OCI-LY7 (cell line): ENCODE measurements around the gene NLGN1. TPM values are rescaled to one million over a fixed set of nuclear protein-coding genes. Genes with fewer than 3 reads are reported as not detected.

Source experiments
- BruUV-seq: library from RNA; stranded (reverse); fragments of 400-500 nt; replicated peaks from 2 replicates; lab custom pipeline; 2021; lab: Mats Ljungman, UMichigan
- CTCF ChIA-PET: fragments of 300-600 bp; sonication (Branson Sonifier 250); formaldehyde crosslinking; loops from one replicate; lab custom pipeline; 2022; ENCODE audit warnings: antibody characterized with exemption; ENCODE audit not compliant: unreplicated experiment; lab: Charles Lee
- POLR2A ChIA-PET: fragments of 300-600 bp; sonication (Branson Sonifier 250); formaldehyde crosslinking; loops from one replicate; lab custom pipeline; 2022; ENCODE audit warnings: antibody characterized with exemption; lab: Charles Lee
- DNase-seq: peaks from one replicate; pipeline ENCODE4 v3.0.0-alpha.2; 2015; ENCODE audit warnings: low spot score
- H2AFZ ChIP-seq: fragments of 200-600 bp; sonication (generic), shearing (Covaris generic); 2 replicates; pipeline ENCODE4 v1.6.1; 2014; ENCODE audit warnings: mild to moderate bottlenecking, antibody characterized with exemption, low read length, moderate library complexity
- H3K27ac ChIP-seq: fragments of 200-600 bp; sonication (generic); 2 replicates; pipeline ENCODE4 v1.5.1; 2014; ENCODE audit warnings: mixed run types, low read depth, mild to moderate bottlenecking, moderate library complexity, low read length, inconsistent platforms; ENCODE audit not compliant: poor library complexity, severe bottlenecking
- H3K36me3 ChIP-seq: fragments of 200-600 bp; sonication (generic); 2 replicates; pipeline ENCODE4 v1.6.1; 2014; ENCODE audit warnings: mild to moderate bottlenecking, antibody characterized with exemption, low read length, moderate library complexity, mixed read lengths; ENCODE audit not compliant: insufficient read depth
- H3K4me1 ChIP-seq: fragments of 200-600 bp; sonication (generic); 2 replicates; pipeline ENCODE4 v1.5.1; 2014; ENCODE audit warnings: mild to moderate bottlenecking, low read length; ENCODE audit not compliant: insufficient read depth, poor library complexity, severe bottlenecking
- H3K4me2 ChIP-seq: fragments of 200-600 bp; sonication (generic); 2 replicates; pipeline ENCODE4 v1.6.1; 2014; ENCODE audit warnings: mild to moderate bottlenecking, low read length
- H3K4me3 ChIP-seq: fragments of 200-600 bp; sonication (generic); 2 replicates; pipeline ENCODE4 v1.5.1; 2014; ENCODE audit warnings: mild to moderate bottlenecking, low read depth, low read length; ENCODE audit not compliant: poor library complexity, severe bottlenecking
- H3K79me2 ChIP-seq: fragments of 200-600 bp; sonication (generic); 2 replicates; pipeline ENCODE4 v1.6.1; 2016; ENCODE audit warnings: low read depth, mild to moderate bottlenecking, low read length, moderate library complexity, mixed read lengths; ENCODE audit not compliant: insufficient read depth
- H3K9me2 ChIP-seq: fragments of 200-600 bp; sonication (generic); 2 replicates; pipeline ENCODE4 v1.6.1; 2016; ENCODE audit warnings: mild to moderate bottlenecking, low read length, mixed read lengths; ENCODE audit not compliant: insufficient read depth
- H3K9me3 ChIP-seq: fragments of 200-600 bp; sonication (generic); 2 replicates; pipeline ENCODE4 v1.6.1; 2014; ENCODE audit warnings: mild to moderate bottlenecking, mixed run types, low read length, mixed read lengths
- H4K20me1 ChIP-seq: fragments of 200-600 bp; sonication (generic); 2 replicates; pipeline ENCODE4 v1.6.1; 2014; ENCODE audit warnings: mild to moderate bottlenecking, antibody characterized with exemption, low read length, moderate library complexity, mixed read lengths; ENCODE audit not compliant: insufficient read depth
- EZH2phosphoT487 ChIP-seq: fragments of 200-600 bp; sonication (generic); IDR thresholded peaks from 2 replicates; pipeline ENCODE4 v1.6.1; 2018; ENCODE audit warnings: low read depth, borderline replicate concordance, mild to moderate bottlenecking, mixed run types, antibody characterized with exemption, low read length, moderate library complexity, mixed read lengths
- intact Hi-C: fragments of 100-400 bp; cut with micrococcal nuclease; formaldehyde crosslinking; loops from one replicate; pipeline ENCODE4 v1.10.0; 2022; ENCODE audit not compliant: unreplicated experiment
- total RNA-seq, 2 experiments: library from RNA; depleted of rRNA in 1 of 2; stranded (reverse); fragments of >200 nt in 1 of 2; shearing (Covaris generic) in 1 of 2; gene quantifications; 2 replicates each; pipeline ENCODE4 v1.2.3, GENCODE V29; 2014 to 2022
- TF ChIP-seq, protein P1 (sequence below): fragments of 200-600 bp; sonication (generic); conservative IDR thresholded peaks from 2 replicates; pipeline ENCODE4 v1.5.1; 2014; ENCODE audit warnings: mild to moderate bottlenecking, antibody characterized with exemption, low read length, moderate library complexity, mixed read lengths

Gene NLGN1
- total RNA-seq, 2 experiments from 2014 or later: not detected

DNA sequence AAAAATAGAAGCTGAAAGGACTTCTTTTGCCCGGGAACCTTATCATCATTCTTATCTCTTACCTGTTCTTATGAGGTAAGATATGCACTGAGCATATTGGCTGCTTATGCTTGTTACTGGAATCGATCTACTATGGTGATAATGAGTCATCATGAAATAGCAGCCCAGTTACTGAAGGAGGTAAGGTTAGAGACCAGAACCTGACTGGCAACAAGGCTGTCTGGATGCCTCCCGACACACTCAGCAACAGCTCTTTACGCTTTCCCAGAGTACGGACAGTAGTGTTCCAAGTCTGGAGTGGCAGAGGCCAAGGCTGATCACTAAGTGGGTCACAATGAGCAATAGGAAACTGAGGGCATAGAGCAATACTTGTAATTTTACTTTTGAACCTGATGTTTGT is 314.1 kb downstream of the NLGN1 start:
- Histone ChIP-seq H2AFZ (no peak overlapping the region), H3K4me2 (no peak overlapping the region), H4K20me1 (no peaks in the 10 kb centered on the region), H3K4me1 (no peaks in the 10 kb centered on the region), H3K9me3 (no peaks in the 10 kb centered on the region), H3K27ac (no peak overlapping the region), H3K9me2 (no peaks in the 10 kb centered on the region), H3K36me3 (no peaks in the 10 kb centered on the region), H3K4me3 (no peak overlapping the region), H3K79me2 (no peaks in the 10 kb centered on the region)
- no TSS peak for BruUV-seq
- DNase-seq: no peak
- no peak for TF ChIP-seq EZH2phosphoT487
- TF ChIP-seq, protein P1, sequence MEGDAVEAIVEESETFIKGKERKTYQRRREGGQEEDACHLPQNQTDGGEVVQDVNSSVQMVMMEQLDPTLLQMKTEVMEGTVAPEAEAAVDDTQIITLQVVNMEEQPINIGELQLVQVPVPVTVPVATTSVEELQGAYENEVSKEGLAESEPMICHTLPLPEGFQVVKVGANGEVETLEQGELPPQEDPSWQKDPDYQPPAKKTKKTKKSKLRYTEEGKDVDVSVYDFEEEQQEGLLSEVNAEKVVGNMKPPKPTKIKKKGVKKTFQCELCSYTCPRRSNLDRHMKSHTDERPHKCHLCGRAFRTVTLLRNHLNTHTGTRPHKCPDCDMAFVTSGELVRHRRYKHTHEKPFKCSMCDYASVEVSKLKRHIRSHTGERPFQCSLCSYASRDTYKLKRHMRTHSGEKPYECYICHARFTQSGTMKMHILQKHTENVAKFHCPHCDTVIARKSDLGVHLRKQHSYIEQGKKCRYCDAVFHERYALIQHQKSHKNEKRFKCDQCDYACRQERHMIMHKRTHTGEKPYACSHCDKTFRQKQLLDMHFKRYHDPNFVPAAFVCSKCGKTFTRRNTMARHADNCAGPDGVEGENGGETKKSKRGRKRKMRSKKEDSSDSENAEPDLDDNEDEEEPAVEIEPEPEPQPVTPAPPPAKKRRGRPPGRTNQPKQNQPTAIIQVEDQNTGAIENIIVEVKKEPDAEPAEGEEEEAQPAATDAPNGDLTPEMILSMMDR: no peak
- CTCF ChIA-PET: no interaction called here
- intact Hi-C loops: no loop called here
- POLR2A ChIA-PET: interaction anchor here (0.8 kb wide), 1 partner anchor 10 kb away, joined by 4 read pairs; no protein-coding TSS in a partner anchor

DNA sequence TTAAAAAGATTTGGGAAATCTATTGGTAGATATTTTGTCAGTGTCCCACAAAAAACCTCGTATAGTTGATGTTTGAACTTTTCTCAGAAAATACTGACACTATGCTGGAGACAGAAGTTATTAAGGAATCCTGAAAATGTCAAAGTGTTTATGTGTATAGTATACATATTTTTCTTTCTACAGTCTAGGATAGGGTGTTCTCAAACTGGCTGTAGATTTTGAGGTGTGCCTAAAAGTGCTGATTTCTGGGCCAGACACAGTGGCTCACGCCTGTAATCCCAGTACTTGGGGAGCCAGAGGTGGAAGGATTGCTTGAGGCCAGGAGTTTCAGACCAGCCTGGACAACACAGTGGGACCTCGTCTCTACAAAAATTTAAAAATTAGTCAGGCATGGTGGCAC is 322.0 kb downstream of the NLGN1 start:
- intact Hi-C loops: no loop called here
- H3K9me2 ChIP-seq: no peaks in the 10 kb centered on the region
- ChIA-PET POLR2A (no interaction called here), CTCF (no interaction called here)
- H3K4me1 ChIP-seq: no peaks in the 10 kb centered on the region
- H2AFZ ChIP-seq: no peak overlapping the region
- H3K9me3 ChIP-seq: no peaks in the 10 kb centered on the region
- no peaks in the 10 kb centered on the region for H4K20me1 ChIP-seq
- no peak for DNase-seq
- H3K4me3 ChIP-seq: no peak overlapping the region
- TF ChIP-seq, protein P1: no peak
- TF ChIP-seq EZH2phosphoT487: no peak
- no TSS peak for BruUV-seq
- no peak overlapping the region for H3K4me2 ChIP-seq
- H3K79me2 ChIP-seq: no peaks in the 10 kb centered on the region
- H3K36me3 ChIP-seq: no peaks in the 10 kb centered on the region
- H3K27ac ChIP-seq: no peak overlapping the region

DNA sequence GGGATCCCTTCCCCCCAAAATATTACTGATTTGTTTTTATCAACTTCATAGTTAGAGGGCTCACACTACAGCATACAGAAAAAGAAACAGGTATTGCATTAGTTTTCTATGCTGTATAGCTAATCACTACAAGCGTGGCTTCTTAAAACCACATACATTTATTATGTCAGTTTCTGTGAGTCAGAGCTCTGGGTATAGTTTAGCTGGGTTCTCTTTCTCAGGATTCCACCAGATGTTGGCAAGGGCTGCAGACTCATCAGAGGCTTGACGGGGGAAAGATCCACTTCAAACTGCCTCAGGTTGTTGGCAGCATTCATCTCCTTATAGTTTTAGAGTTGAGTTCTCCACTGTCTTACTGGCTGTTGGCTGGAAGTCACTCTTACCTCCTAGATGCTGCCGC is 328.0 kb downstream of the NLGN1 start:
- ChIA-PET POLR2A (no interaction called here), CTCF (no interaction called here)
- no peaks in the 10 kb centered on the region for H3K9me3 ChIP-seq
- H3K9me2 ChIP-seq: no peaks in the 10 kb centered on the region
- H3K4me2 ChIP-seq: no peak overlapping the region
- no peak overlapping the region for H2AFZ ChIP-seq
- no peak overlapping the region for H3K4me3 ChIP-seq
- no peak overlapping the region for H3K27ac ChIP-seq
- intact Hi-C loops: no loop called here
- no peaks in the 10 kb centered on the region for H3K79me2 ChIP-seq
- H4K20me1 ChIP-seq: no peaks in the 10 kb centered on the region
- TF ChIP-seq, protein P1: no peak
- no peak for TF ChIP-seq EZH2phosphoT487
- BruUV-seq: no TSS peak
- H3K4me1 ChIP-seq: no peaks in the 10 kb centered on the region
- DNase-seq: no peak
- no peaks in the 10 kb centered on the region for H3K36me3 ChIP-seq
